Smooth muscle cell (in vitro differentiated cells): ENCODE results near the gene CHDH. TPM values are rescaled to one million over a fixed set of nuclear protein-coding genes. Genes with fewer than 3 reads are reported as not detected.

Experiments
- DNase-seq: peaks from one replicate; lab custom pipeline; 2025; ENCODE audit not compliant: unreplicated experiment; lab: John Stamatoyannopoulos, UW
- H2AFZ ChIP-seq: fragments of 200-600 bp; sonication (generic); 2 replicates; pipeline ENCODE4 v1.6.0; 2016; ENCODE audit warnings: antibody characterized with exemption, low read depth, mild to moderate bottlenecking
- H3F3A ChIP-seq: fragments of 200-600 bp; sonication (generic); 2 replicates; pipeline ENCODE4 v1.6.0; 2017; ENCODE audit warnings: antibody characterized with exemption, low read depth
- H3K27ac ChIP-seq: fragments of 200-600 bp; sonication (generic); 2 replicates; pipeline ENCODE4 v1.5.1; 2016; ENCODE audit warnings: low read depth, mild to moderate bottlenecking
- H3K27me3 ChIP-seq: fragments of 200-600 bp; sonication (generic); 2 replicates; pipeline ENCODE4 v1.6.1; 2016; ENCODE audit warnings: low read depth, mild to moderate bottlenecking
- H3K36me3 ChIP-seq: fragments of 200-600 bp; sonication (generic); 2 replicates; pipeline ENCODE4 v1.5.1; 2016; ENCODE audit warnings: low read depth
- H3K4me1 ChIP-seq: fragments of 200-600 bp; sonication (generic); 2 replicates; pipeline ENCODE4 v1.5.1; 2016; ENCODE audit warnings: low read depth
- H3K4me2 ChIP-seq: fragments of 200-600 bp; sonication (generic); 2 replicates; pipeline ENCODE4 v1.6.0; 2016; ENCODE audit warnings: mild to moderate bottlenecking
- H3K4me3 ChIP-seq: fragments of 200-600 bp; sonication (generic); 2 replicates; pipeline ENCODE4 v1.5.1; 2016; ENCODE audit warnings: mild to moderate bottlenecking
- H3K79me2 ChIP-seq: fragments of 200-600 bp; sonication (generic); 2 replicates; pipeline ENCODE4 v1.6.0; 2016; ENCODE audit warnings: low read depth, mild to moderate bottlenecking
- H3K9ac ChIP-seq: fragments of 200-600 bp; sonication (generic); 2 replicates; pipeline ENCODE4 v1.6.0; 2016; ENCODE audit warnings: low read depth
- H3K9me3 ChIP-seq: fragments of 200-600 bp; sonication (generic); replicated peaks from 2 replicates; pipeline ENCODE4 v1.5.1; 2016; ENCODE audit warnings: low read depth
- H4K20me1 ChIP-seq: fragments of 200-600 bp; sonication (generic); 2 replicates; pipeline ENCODE4 v1.6.0; 2016; ENCODE audit warnings: low read depth
- CTCF ChIP-seq: fragments of 200-600 bp; sonication (generic); IDR thresholded peaks from 2 replicates; pipeline ENCODE4 v1.5.1; 2017; ENCODE audit warnings: borderline replicate concordance, mild to moderate bottlenecking, antibody characterized with exemption; ENCODE audit not compliant: insufficient read depth, poor library complexity, severe bottlenecking
- WGBS: methylation state at CpG from one replicate; pipeline ENCODE4 v1.1.7; 2016; ENCODE audit warnings: low lambda C conversion rate; 5-methylcytosine and 5-hydroxymethylcytosine counted together
- polyA plus RNA-seq: library from polyadenylated mRNA; unstranded; fragments of >200 nt; fragmentation: Nextera tagmentation; extraction: Ambion mirVana; gene quantifications from 2 replicates; pipeline ENCODE4 v1.2.1, GENCODE V29; 2016
- total RNA-seq: library from RNA; depleted of rRNA; stranded (reverse); fragments of >200 nt; gene quantifications from 2 replicates; pipeline ENCODE4 v1.2.3, GENCODE V29; 2014

The CHDH gene
- total and polyA plus RNA-seq, 2 experiments from 2014 or later = 0.36 to 0.51 TPM

- 98% methylated on average over 2 of the region's 2 CpGs for WGBS
- no peak overlapping the region for H3K4me2 ChIP-seq
Observed at GRCh38 chr3:53780806-53781205, 65.4 kb downstream of the CHDH start.

GRCh38 chr3:53780171-53780570 is 66.0 kb downstream of the CHDH start:
- H3K4me2 ChIP-seq = no peak overlapping the region
- no peak for DNase-seq
- no peaks in the 10 kb centered on the region for H3K36me3 ChIP-seq
- H3K27ac ChIP-seq = no peak overlapping the region
- no peaks in the 10 kb centered on the region for H3K79me2 ChIP-seq
- no peaks in the 10 kb centered on the region for H4K20me1 ChIP-seq
- 45% methylated on average over 4 of the region's 4 CpGs for WGBS
- no peaks in the 10 kb centered on the region for H3K9me3 ChIP-seq
- no peaks in the 10 kb centered on the region for H3K27me3 ChIP-seq
- no peak overlapping the region for H3K4me3 ChIP-seq
- H3F3A ChIP-seq = no peaks in the 10 kb centered on the region
- no peak overlapping the region for H2AFZ ChIP-seq
- H3K4me1 ChIP-seq = peaks cover 5% of the 10 kb centered on the region
- no peak overlapping the region for H3K9ac ChIP-seq
- TF ChIP-seq CTCF = no peak

More at GRCh38 chr3:53780806-53781205, 65.4 kb downstream of the CHDH start:
- H3K9me3 ChIP-seq = no peaks in the 10 kb centered on the region
- no peaks in the 10 kb centered on the region for H3K36me3 ChIP-seq
- H3K27ac ChIP-seq = no peak overlapping the region
- no peak overlapping the region for H2AFZ ChIP-seq
- peaks cover 4% of the 10 kb centered on the region for H3K4me1 ChIP-seq
- H4K20me1 ChIP-seq = no peaks in the 10 kb centered on the region
- no peak overlapping the region for H3K9ac ChIP-seq
- no peaks in the 10 kb centered on the region for H3K79me2 ChIP-seq
- H3K27me3 ChIP-seq = no peaks in the 10 kb centered on the region
- H3F3A ChIP-seq = no peaks in the 10 kb centered on the region
- no peak for DNase-seq
- no peak for TF ChIP-seq CTCF
- H3K4me3 ChIP-seq = no peak overlapping the region

GRCh38 chr3:53778153-53778552 is 68.1 kb downstream of the CHDH start:
- Histone ChIP-seq H3K4me3 (no peak overlapping the region), H3K79me2 (no peaks in the 10 kb centered on the region), H3K9ac (no peak overlapping the region), H3K4me1 (peaks cover 6% of the 10 kb centered on the region), H3F3A (no peaks in the 10 kb centered on the region), H3K27ac (no peak overlapping the region), H3K4me2 (no peak overlapping the region), H3K36me3 (no peaks in the 10 kb centered on the region), H2AFZ (no peak overlapping the region), H3K27me3 (no peaks in the 10 kb centered on the region), H4K20me1 (no peaks in the 10 kb centered on the region), H3K9me3 (no peaks in the 10 kb centered on the region)
- no peak for DNase-seq
- TF ChIP-seq CTCF = no peak
- 89% methylated on average over 3 of the region's 3 CpGs for WGBS

GRCh38 chr3:53777468-53777867 is 68.8 kb downstream of the CHDH start:
- Histone ChIP-seq H3K4me3 (no peak overlapping the region), H3K79me2 (no peaks in the 10 kb centered on the region), H3K9me3 (no peaks in the 10 kb centered on the region), H3K27ac (no peak overlapping the region), H4K20me1 (no peaks in the 10 kb centered on the region), H2AFZ (no peak overlapping the region), H3K9ac (no peak overlapping the region), H3K4me2 (no peak overlapping the region), H3K36me3 (no peaks in the 10 kb centered on the region), H3K27me3 (no peaks in the 10 kb centered on the region), H3K4me1 (peaks cover 10% of the 10 kb centered on the region), H3F3A (no peaks in the 10 kb centered on the region)
- TF ChIP-seq CTCF = no peak
- WGBS = 92% methylated on average over 8 of the region's 8 CpGs
- no peak for DNase-seq
